HG02970 (cell line): Measurements from ENCODE around the gene CHRNE.

Experiments used
- ATAC-seq: cut with Tn5 transposase; IDR thresholded peaks from one replicate; pipeline ENCODE4 v1.9.1; 2021; ENCODE audit warnings: mild to moderate bottlenecking, moderate library complexity, moderate number of reproducible peaks; ENCODE audit not compliant: unreplicated experiment, low FRiP score

CHRNE gene

GRCh38 chr17:4903051-4903818 is at the start of gene CHRNE:
Gene CHRNE, minus strand, starts transcription at chr17:4903098. Its CDS starts 35 bp downstream, at chr17:4903063.
- ATAC-seq, result no peak

GRCh38 chr17:4951486-4951885 is 48.6 kb upstream of the CHRNE start:
- no peak for ATAC-seq

DNA sequence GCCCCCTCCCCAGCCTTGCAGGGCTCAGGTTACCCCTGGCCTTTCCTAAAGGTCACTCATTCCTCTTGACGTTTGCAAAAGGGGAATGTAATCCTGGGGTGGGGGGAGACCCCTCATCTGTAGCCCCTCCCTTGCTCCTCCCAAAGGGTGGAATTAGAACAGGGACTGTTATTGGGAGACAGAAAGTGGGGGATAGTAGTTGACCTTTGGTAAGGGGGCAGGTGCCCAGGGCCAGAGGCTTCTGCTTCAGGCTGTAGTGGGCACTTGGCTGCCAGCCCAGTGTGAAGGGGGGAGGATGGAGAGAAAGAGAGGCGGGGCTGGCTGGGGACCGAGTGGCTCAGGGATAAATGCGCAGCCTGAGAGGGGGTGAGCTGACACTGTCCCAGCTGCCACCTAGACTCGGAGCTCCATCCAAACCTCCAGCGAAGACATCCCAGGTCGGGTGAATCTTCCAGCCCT is 47.9 kb upstream of the CHRNE start, which contains the start of gene ENO3:
ENO3 (plus strand) TSS at position 374 of the 459 bp plus-strand sequence. CDS start 711 bp downstream, outside the sequence.
- no peak for ATAC-seq

DNA sequence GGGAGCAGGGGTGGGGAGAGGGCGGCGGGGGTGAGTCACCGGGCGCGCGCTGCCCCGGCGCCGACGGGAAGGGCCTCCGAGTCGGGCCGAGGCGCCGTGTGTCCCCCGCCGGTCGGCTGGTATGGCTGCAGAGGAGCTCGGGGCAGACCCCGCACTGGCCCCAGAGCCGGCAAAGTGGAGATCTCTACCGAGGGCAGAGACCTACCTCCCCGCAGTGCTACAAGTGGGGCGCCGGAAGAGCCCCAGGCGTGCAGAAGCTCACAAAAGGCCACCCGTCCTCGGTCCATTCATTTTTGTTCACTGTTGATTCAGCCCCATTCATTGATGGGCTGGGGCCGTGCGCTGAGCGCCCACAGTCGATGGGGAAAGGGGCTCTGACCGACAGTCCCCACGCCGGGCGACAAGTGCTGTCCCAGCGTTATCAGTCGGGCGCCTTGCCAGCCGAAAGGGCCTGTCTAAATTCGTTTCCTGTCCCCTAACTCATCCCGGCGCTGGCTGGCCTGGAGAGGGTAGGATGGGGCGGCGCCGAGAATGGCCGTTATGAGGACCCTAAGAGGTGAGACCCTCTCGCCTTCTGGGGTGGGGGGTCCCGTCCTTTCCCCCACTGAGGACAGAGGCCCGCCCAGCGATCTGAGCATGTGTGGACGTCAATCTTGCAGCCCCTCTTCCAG is 47.3 kb upstream of the CHRNE start:
- peak; percentile 5 for ATAC-seq

- peak; percentile 31 for ATAC-seq
These were observed 46.6 kb upstream of the CHRNE start for GRCh38 chr17:4949321-4950074.

GRCh38 chr17:4948931-4949320 is 46.0 kb upstream of the CHRNE start:
- peak; percentile 33 for ATAC-seq

- ATAC-seq, result peak; percentile 25
These were observed 45.5 kb upstream of the CHRNE start, which contains the start of gene PFN1 for GRCh38 chr17:4948166-4948930. Gene PFN1, minus strand, starts transcription at chr17:4948530. Its CDS starts 136 bp downstream, at chr17:4948394.

DNA sequence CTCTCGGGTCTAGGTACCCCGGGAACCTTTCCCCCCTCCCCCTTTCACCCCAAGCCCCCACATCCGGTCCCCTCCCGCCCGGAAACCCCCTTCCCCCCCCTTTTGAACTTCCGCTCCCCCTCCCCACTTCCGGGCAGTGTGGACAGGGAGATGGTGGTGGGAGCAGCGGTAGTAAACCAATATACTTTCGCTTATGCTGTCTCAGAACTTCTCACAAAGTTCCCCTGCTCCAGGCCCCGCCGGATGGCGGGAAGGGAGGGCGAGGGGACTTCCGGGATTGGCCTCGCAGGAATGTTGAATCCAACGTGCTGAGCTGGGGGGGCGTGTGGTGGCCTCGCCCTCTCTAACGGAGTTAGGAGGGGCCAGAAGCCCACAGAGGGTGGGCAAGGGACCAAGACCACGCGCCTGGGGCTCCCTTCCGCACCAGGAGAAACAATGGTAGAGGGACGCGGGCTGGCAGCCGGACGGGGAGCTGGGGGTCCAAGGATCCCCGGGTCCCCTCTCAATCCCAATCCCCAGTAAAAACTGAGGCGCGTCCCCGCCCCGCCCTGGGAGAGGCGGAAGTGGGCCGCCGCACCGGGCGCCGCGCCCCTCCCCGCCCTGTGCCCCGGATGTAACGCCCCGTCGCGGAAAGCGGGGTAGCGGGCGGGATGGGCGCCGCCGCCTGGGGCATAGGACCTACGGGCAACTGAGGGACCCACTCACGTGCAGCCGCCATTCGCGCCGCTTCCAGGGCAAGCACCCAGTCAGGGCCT is 44.7 kb upstream of the CHRNE start:
- ATAC-seq, result peak; percentile 8

DNA sequence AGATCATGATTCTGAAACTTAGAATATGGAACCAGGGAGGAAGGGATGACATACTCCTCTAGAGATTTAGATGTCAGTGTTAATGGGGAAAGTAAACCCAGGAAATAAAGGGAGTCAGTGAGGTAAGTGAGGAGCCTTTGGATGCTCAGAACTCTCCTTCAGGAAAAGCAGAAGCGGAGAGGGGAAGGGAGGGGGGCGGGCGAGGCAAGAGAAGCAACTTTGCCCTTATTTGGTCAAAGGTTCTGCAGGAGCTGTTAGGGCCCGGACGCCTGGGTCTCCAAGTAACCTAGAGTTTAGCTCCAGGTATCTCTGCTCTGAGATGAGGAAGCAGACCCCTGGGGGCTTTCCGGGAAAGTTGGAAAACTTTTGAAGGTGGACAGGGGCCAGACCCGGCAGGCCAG is 44.1 kb upstream of the CHRNE start:
- ATAC-seq, result no peak

- no peak for ATAC-seq
These were observed 43.5 kb upstream of the CHRNE start for GRCh38 chr17:4946312-4946976.

- ATAC-seq, result no peak
These were observed 43.0 kb upstream of the CHRNE start for GRCh38 chr17:4945944-4946280.

GRCh38 chr17:4945176-4945943 is 42.5 kb upstream of the CHRNE start:
- no peak for ATAC-seq

GRCh38 chr17:4944554-4945175 is 41.8 kb upstream of the CHRNE start:
- ATAC-seq, result no peak

GRCh38 chr17:4944163-4944553 is 41.3 kb upstream of the CHRNE start:
- ATAC-seq, result no peak

GRCh38 chr17:4942760-4943508 is 40.0 kb upstream of the CHRNE start:
- ATAC-seq, result no peak

- ATAC-seq, result no peak
These were observed 38.4 kb upstream of the CHRNE start for GRCh38 chr17:4941319-4941610.

GRCh38 chr17:4940555-4941318 is 37.8 kb upstream of the CHRNE start:
- ATAC-seq, result no peak
